ENCODE results near the gene POLR3A. TPM values are rescaled to one million over a fixed set of nuclear protein-coding genes. Genes with fewer than 3 reads are reported as not detected.
A peak's percentile ranks its signal among the peaks of the same experiment; 100 is the strongest.
"Not testable (repeated sequence)": the region's sequence is repeated elsewhere in the genome, so short reads cannot be mapped to it uniquely, and the experiment has no call there.

Gene POLR3A
- 14.2 TPM for total RNA-seq

GRCh38 chr10:78029269-78030226 lies at the start of gene POLR3A:
POLR3A (minus strand) TSS chr10:78029515; CDS start chr10:78029407, 108 bp downstream.
- peak; percentile 94 for DNase-seq

DNA sequence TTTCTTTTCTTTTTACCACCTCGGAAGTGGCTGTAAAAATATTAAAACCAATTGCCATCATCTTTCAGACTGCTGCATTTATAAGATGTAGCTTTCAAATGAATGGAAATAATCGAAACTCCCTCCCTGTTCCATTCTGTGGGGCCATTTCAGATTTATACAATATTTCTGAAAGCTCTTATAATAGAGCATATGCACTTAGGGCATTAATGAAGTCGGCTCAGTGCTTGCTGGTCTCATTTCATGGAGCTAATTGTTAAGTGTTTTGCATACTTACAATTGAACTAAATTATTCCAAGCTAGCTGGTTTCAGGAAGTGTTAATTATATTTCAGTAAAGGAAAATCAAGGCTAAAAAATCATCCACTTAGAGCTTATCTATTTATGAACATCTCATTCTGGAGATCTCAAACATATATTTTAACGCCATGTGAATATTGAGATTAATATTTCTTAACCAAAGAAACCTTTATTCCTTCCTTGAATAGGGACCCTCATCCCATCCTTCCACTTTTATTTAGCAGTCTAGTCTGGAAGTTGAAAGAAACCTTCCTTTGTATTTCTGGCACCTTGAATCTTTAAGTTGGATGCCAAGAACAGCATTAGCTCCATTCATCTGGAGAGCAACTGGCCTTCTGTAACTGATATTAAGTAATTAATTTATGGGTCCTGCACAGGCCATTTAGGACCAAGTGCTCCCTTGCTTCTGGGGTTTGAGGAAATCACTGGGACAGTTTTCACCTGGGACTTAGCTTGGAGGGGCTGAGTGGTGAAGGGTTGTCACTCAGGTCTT lies 49.4 kb upstream of the POLR3A start:
- no peak for DNase-seq

GRCh38 chr10:78075806-78076205 lies 46.5 kb upstream of the POLR3A start:
- DNase-seq = not testable (repeated sequence)

DNA sequence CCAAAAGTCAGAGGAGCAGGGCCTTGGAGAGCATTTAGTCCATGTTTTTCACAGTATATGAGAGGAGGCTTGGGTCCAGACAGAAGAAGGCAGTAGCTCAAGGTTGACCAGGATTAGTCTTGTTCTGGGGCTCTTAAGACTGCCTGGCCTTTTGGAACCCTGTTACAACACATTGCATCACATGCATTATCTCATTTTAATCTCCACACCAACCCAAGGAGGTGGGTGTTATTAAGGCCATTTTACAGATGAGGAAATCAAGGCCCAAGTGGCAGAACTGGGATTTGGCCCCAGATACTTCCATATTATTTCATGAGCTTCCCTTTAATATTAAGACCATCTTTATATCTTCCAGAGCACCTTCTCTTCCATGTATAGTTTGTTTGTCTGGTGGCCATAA lies 43.2 kb upstream of the POLR3A start:
- no peak for DNase-seq

- no peak for DNase-seq
Observed at GRCh38 chr10:78071857-78072179, 42.5 kb upstream of the POLR3A start.

- no peak for DNase-seq
Observed at GRCh38 chr10:78071140-78071856, 42.0 kb upstream of the POLR3A start.

DNA sequence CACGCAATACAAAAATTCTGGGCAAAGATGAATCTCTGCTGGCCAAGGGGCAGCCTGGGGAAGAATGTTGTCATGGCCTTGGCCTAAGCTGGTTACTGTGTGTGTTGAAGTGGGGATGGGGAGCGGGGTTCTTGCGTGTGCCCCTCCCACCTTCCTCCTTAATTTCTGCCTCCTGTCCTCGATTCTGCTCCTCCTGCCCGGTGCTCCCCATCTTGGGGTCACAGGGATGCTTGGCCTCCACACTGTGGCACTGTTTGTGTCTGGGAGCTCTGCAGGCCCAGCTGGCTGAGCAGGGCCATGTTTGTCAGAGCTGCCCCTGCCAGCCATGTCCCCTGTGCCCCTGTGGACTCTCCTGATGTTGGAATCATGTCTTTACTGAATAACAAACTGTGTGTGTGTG lies 41.4 kb upstream of the POLR3A start:
- no peak for DNase-seq

DNA sequence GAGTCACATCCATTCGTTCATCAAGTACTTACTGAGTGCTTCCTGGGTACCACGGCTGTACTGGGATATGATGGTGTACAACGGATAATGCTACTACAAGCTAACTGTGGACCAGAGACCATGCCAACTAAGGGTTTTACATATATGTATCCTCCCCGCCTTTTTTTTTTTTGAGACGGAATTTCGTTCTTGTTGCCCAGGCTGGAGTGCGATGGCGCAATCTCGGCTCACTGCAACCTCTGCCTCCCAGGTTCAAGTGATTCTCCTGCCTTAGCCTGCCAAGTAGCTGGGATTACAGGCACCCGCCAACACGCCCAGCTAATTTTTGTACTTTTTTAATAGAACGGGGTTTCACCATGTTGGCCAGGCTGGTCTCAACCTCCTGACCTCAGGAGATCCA lies 40.7 kb upstream of the POLR3A start:
- not testable (repeated sequence) for DNase-seq

DNA sequence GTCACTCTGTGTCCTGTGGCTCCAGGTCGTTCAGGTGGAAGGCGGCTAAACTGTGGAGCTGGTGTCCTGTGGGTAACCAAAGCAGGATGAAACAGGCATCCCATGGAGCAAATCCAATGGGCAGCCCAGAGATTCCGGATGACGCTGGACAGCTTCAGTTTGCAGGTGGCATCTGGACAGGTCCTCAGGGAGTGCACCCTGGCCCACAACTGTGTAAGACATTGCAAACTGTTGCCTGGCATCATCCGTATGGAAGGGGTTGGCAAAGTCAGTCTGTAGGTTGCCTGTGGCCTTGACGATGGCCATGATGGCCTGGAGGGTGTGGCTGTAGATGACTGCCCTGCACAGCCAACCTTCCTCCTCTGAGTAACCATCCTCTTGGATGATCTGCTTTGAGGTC lies 39.8 kb upstream of the POLR3A start:
- no peak for DNase-seq

GRCh38 chr10:78066728-78067430 lies 37.6 kb upstream of the POLR3A start:
- DNase-seq = no peak

- no peak for DNase-seq
Observed at GRCh38 chr10:78066012-78066411, 36.7 kb upstream of the POLR3A start.

DNA sequence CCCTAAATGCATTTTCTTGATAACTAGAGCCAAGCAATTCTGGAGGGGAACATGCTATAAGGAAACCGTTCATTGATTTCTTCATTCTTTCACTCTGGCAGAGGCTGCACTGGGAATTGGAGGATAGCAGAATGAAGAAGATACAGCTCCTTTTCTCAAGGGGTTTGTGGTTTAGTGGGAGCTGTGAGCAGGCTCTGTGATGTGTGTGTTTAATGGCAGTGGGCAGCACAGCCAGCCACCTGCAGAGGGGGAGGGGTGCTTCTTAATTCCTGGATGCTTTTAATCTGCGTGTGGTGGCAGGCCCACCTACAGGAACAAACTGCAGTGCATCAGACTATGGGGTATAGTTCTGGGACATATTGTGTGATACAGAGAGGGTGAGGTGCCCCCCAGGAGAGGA lies 36.3 kb upstream of the POLR3A start:
- DNase-seq = no peak

DNA sequence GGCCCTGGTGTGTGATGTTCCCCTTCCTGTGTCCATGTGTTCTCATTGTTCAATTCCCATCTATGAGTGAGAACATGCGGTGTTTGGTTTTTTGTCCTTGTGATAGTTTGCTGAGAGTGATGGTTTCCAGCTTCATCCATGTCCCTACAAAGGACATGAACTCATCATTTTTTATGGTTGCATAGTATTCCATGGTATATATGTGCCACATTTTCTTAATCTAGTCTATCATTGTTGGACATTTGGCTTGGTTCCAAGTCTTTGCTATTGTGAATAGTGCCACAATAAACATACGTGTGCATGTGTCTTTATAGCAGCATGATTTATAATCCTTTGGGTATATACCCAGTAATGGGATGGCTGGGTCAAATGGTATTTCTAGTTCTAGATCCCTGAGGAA lies 35.6 kb upstream of the POLR3A start:
- DNase-seq = not testable (repeated sequence)

- no peak for DNase-seq
Observed at GRCh38 chr10:78063236-78063635, 33.9 kb upstream of the POLR3A start.

DNA sequence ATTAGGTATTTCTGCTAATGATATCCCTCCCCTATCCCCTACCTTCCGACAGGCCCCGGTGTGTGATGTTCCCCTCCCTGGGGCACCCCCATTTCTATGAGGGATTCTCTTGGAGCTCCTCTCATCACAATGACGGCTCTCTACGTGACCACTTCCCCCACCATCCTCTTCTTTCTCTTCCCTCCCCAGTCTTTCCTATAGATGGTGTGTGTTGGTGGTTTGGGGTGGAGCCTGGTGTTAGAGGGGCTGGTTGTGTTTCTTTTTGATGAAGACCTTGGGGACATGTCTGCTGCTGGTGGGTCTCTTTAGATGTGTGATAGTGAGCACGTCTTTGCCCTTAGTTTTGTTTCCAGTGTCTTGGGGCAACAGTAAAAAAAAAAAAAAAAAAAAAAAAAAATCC lies 33.0 kb upstream of the POLR3A start:
- no peak for DNase-seq

DNA sequence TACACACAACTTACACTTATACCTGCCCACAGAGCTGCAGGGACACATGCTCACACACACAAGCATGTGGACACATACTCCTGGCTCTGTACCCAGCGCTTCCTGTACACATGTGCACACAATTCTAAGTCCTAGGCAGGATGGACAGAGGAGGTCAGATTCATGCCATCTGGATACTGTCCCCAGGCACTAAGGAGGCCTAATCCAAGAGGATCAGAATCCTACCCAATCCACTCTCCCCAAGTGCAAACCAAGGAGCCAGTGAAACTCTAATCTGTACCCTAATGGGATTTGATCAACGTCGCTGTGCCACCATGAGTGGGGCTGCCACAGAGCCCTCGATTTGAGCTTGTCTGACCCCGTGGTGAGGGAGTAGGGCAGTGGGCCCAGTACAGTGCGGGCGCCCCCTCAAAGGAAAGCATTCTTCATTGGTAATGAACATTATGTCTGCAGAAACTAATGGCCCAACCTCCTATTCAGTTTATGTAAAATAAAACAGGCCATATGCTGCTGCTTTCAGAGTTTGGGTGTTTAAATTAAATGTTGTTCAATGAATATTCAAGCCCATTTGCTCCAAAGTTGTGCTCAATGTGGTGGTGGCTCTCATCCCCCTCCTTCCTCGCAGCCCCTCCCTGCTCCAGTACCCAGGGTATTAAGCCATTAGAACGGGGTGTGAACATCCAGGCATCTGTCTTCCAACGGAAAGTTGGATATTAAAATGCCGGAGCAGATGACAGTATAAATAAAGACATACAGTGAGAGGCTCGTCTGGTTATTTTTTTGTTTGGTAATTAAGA lies 30.8 kb upstream of the POLR3A start:
- DNase-seq = peak; percentile 28

DNA sequence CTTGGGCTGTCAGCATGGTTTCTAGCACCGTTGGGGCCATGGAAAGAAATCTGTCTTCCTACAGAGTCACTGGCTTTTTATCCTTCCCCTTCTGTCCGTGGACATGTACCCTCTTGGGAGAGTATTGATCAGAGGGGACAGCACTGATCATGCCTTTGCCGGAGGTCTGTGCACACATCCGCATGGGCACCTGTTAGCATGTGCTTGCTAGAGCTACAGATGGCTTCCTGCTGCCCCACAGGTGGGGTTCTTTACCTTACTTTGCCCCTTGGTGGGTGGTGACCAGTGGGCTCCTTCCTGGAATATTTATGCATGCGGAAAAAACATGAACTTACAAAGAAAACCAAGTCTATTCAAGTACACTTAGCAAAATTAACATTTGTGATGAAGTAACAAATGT lies 29.2 kb upstream of the POLR3A start:
- no peak for DNase-seq

- DNase-seq = no peak
Observed at GRCh38 chr10:78053211-78053868, 24.0 kb upstream of the POLR3A start.

DNA sequence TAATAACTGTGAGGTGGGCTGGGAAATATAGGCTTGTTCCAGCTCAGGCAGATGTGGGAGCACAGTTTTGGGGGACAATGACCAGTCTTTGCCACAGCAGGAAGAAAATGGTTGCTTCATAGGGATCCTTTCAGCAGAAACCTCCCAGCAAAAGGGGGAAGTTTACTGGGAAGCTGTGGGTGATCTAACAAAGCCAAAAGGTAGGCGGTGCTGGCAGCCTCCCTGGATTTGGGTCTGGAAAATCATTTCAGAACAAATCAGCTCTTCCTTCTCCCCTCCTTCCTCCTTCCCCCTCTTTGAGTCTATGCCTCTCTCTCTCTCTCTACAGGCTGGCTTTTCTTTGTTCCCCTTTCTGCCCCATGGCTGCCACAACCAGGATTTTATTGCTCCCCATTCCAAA lies 20.5 kb upstream of the POLR3A start:
- no peak for DNase-seq

DNA sequence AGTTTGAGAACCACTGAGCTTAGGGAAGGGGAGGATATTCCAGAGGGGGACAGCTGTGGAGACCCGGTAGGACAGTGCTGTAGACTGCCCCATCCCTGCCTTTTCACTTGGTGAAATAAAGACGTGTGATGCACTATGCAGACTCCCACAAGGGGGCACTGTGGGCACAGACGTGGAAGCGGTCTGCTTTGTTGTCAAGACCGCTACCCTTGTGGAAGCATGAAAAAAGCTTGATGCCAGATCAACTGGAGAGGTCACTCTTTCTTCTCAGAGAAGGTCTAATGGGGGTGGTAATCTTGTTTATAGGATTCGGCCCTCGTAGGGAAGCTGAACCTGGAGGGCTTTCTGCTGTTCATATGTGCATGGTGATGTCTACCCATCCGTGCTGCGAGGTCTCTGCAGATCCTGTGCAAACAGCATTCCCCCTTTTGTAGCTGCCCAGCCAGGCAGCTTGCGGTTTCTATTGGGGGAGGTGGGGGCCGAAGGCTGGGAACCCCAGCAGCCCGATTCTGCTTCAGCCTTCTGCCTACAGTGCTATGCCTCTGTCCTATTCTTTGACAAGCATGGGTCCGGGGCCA lies 18.1 kb upstream of the POLR3A start:
- DNase-seq = peak; percentile 76

All from skin of body (tissue), 2 donors.